GM23338 (cell line): ENCODE measurements around the gene MYL6. TPM values are rescaled to one million over a fixed set of nuclear protein-coding genes. Genes with fewer than 3 reads are reported as not detected.
"Not testable (repeated sequence)": the region's sequence is repeated elsewhere in the genome, so short reads cannot be mapped to it uniquely, and the experiment has no call there.

Source experiments
- ATAC-seq: fragments of 200-7000 bp; cut with Tn5 transposase; 3 replicates; pipeline ENCODE4 v1.9.1; 2020
- DNase-seq: peaks from one replicate; pipeline ENCODE4 v3.0.0-alpha.2; 2015; ENCODE audit warnings: low spot score
- H2AFZ ChIP-seq: fragments of 200-600 bp; sonication (generic); 2 replicates; pipeline ENCODE4 v1.8.0; 2016; ENCODE audit warnings: antibody characterized with exemption, mild to moderate bottlenecking, moderate library complexity
- H3F3A ChIP-seq: fragments of 200-600 bp; sonication (generic); replicated peaks from 2 replicates; pipeline ENCODE4 v1.8.0; 2017; ENCODE audit warnings: antibody characterized with exemption, mixed run types, low read depth
- H3K27ac ChIP-seq: fragments of 200-600 bp; sonication (generic); 2 replicates; pipeline ENCODE4 v1.6.1; 2016; ENCODE audit warnings: low read depth
- H3K27me3 ChIP-seq: fragments of 200-600 bp; sonication (generic); 2 replicates; pipeline ENCODE4 v1.8.0; 2016; ENCODE audit warnings: mild to moderate bottlenecking, mixed run types, moderate library complexity; ENCODE audit not compliant: insufficient read depth
- H3K36me3 ChIP-seq: fragments of 200-600 bp; sonication (generic); 2 replicates; pipeline ENCODE4 v1.8.0; 2016; ENCODE audit warnings: mild to moderate bottlenecking; ENCODE audit not compliant: insufficient read depth
- H3K4me1 ChIP-seq: fragments of 200-600 bp; sonication (generic); 2 replicates; pipeline ENCODE4 v1.8.0; 2016; ENCODE audit warnings: mild to moderate bottlenecking, moderate library complexity; ENCODE audit not compliant: insufficient read depth
- H3K4me2 ChIP-seq: fragments of 200-600 bp; sonication (generic); 2 replicates; pipeline ENCODE4 v1.7.1; 2017; ENCODE audit warnings: mixed run types
- H3K4me3 ChIP-seq: fragments of 200-600 bp; sonication (generic); 2 replicates; pipeline ENCODE4 v1.6.1; 2016; ENCODE audit warnings: mixed run types
- H3K79me2 ChIP-seq: fragments of 200-600 bp; sonication (generic); replicated peaks from 2 replicates; pipeline ENCODE4 v1.8.0; 2017; ENCODE audit warnings: mild to moderate bottlenecking; ENCODE audit not compliant: insufficient read depth
- H3K9me2 ChIP-seq: fragments of 200-600 bp; sonication (generic); 2 replicates; pipeline ENCODE4 v1.8.0; 2017; ENCODE audit not compliant: insufficient read depth
- H4K20me1 ChIP-seq: fragments of 200-600 bp; sonication (generic); replicated peaks from 2 replicates; pipeline ENCODE4 v1.8.0; 2017; ENCODE audit warnings: mild to moderate bottlenecking; ENCODE audit not compliant: insufficient read depth
- H3K27ac Mint-ChIP-seq: 2 replicates; pipeline ENCODE4 v1.8.0; 2020; ENCODE audit warnings: inconsistent platforms, mild to moderate bottlenecking, moderate library complexity, mixed read lengths
- H3K27me3 Mint-ChIP-seq: 3 replicates; pipeline ENCODE4 v1.8.0; 2022; ENCODE audit warnings: low read depth, mild to moderate bottlenecking, moderate library complexity, mixed read lengths, inconsistent platforms; ENCODE audit not compliant: insufficient read depth, poor library complexity
- H3K36me3 Mint-ChIP-seq: 3 replicates; pipeline ENCODE4 v1.8.0; 2021; ENCODE audit warnings: low read depth, mild to moderate bottlenecking, inconsistent platforms, moderate library complexity, mixed read lengths
- H3K4me1 Mint-ChIP-seq: 3 replicates; pipeline ENCODE4 v1.8.0; 2020; ENCODE audit warnings: mild to moderate bottlenecking, inconsistent platforms, mixed read lengths
- H3K4me3 Mint-ChIP-seq: 3 replicates; pipeline ENCODE4 v1.8.0; 2021; ENCODE audit warnings: moderate library complexity, mild to moderate bottlenecking, inconsistent platforms, mixed read lengths
- H3K9me3 Mint-ChIP-seq: 3 replicates; pipeline ENCODE4 v1.8.0; 2020; ENCODE audit warnings: moderate library complexity, mild to moderate bottlenecking, inconsistent platforms, mixed read lengths
- CREB1 ChIP-seq: fragments of 250-450 bp; sonication (Bioruptor Pico); IDR thresholded peaks from 2 replicates; pipeline ENCODE4 v1.5.0; 2020; ENCODE audit warnings: low read depth, mild to moderate bottlenecking, moderate library complexity
- CTCF ChIP-seq, 2 experiments: fragments of 200-600 bp in 1 of 2; sonication (generic) in 1 of 2; conservative IDR thresholded peaks; 2 replicates each; pipeline versions ENCODE4 v1.5.1 to v1.6.1; 2016 to 2017; ENCODE audit warnings: antibody characterized with exemption in 2 of 2, low read depth in 2 of 2, mild to moderate bottlenecking in 2 of 2, moderate library complexity in 1 of 2
- JUNB ChIP-seq: IDR thresholded peaks from one replicate; pipeline ENCODE4 v1.6.1; 2016; ENCODE audit warnings: antibody characterized with exemption; ENCODE audit not compliant: unreplicated experiment
- REST ChIP-seq: IDR thresholded peaks from one replicate; pipeline ENCODE4 v1.6.1; 2018; ENCODE audit warnings: antibody characterized with exemption; ENCODE audit not compliant: unreplicated experiment
- ZNF114 ChIP-seq: fragments of 250-450 bp; sonication (Bioruptor Pico); IDR thresholded peaks from 2 replicates; pipeline ENCODE4 v1.5.0; 2020; ENCODE audit warnings: mild to moderate bottlenecking, moderate library complexity
- polyA plus RNA-seq: library from polyadenylated mRNA; unstranded; fragments of >200 nt; fragmentation: Nextera tagmentation; extraction: Ambion mirVana; gene quantifications from 2 replicates; pipeline ENCODE4 v1.2.1, GENCODE V29; 2016
- total RNA-seq: library from RNA; depleted of rRNA; stranded (reverse); fragments of >200 nt; shearing (Covaris generic); gene quantifications from 2 replicates; pipeline ENCODE4 v1.2.3, GENCODE V29; 2014

MYL6 gene
- total and polyA plus RNA-seq, 2 experiments from 2014 or later: 1,092 to 1,545 TPM

GRCh38 chr12:56193025-56193578, 34.9 kb downstream of the MYL6 start:
- Histone ChIP-seq H3F3A (peaks cover 5% of the 10 kb centered on the region; the same call in 1 of the 2 replicates), H3K9me2 (0 out of 2 replicates have a peak, but pooled peaks cover 5% of the 10 kb centered on the region), H3K4me3 (no peak overlapping the region), H2AFZ (0 out of 2 replicates have a peak overlapping the region, but pooled peaks have one; percentile 3), H3K79me2 (peaks cover 8% of the 10 kb centered on the region), H3K27ac (no peak overlapping the region), H3K4me1 (peaks cover 4% of the 10 kb centered on the region), H3K27me3 (no peaks in the 10 kb centered on the region), H4K20me1 (no peaks in the 10 kb centered on the region; the same call in 1 of the 2 replicates), H3K36me3 (no peaks in the 10 kb centered on the region), H3K4me2 (no peak overlapping the region)
- Mint-ChIP-seq H3K9me3 (peaks cover 6% of the 10 kb centered on the region; the same call in 2 of the 3 replicates), H3K27ac (peak overlapping the region; percentile 7; the same call in 1 of the 2 replicates), H3K4me1 (peaks cover 27% of the 10 kb centered on the region), H3K36me3 (peaks cover 20% of the 10 kb centered on the region), H3K4me3 (peak overlapping the region; percentile 22; the same call in 1 of the 3 replicates), H3K27me3 (peaks cover 15% of the 10 kb centered on the region)
- DNase-seq: peak; percentile 96
- 0 out of 2 replicates have a peak, but pooled peaks have one; percentile 66 for TF ChIP-seq ZNF114
- TF ChIP-seq CREB1 (CRISPR knock-in tag): 0 out of 2 replicates have a peak, but pooled peaks have one; percentile 3
- no peak for TF ChIP-seq REST
- TF ChIP-seq JUNB: no peak
- TF ChIP-seq CTCF (conservative IDR thresholded peaks at IDR 0.05; ENCODE audit: low read depth in 2 of 2): peak; percentile 91 to 98
- no peak for ATAC-seq

GRCh38 chr12:56196818-56197550, 38.8 kb downstream of the MYL6 start:
- not testable (repeated sequence) for H4K20me1 ChIP-seq, ATAC-seq, H3K4me1 ChIP-seq, H3K27ac ChIP-seq, H3K27ac Mint-ChIP-seq, H3K9me2 ChIP-seq, H3K36me3 ChIP-seq, H3F3A ChIP-seq, H3K79me2 ChIP-seq, H3K9me3 Mint-ChIP-seq, H3K27me3 ChIP-seq, H3K4me3 ChIP-seq, H3K4me3 Mint-ChIP-seq, H2AFZ ChIP-seq
- Mint-ChIP-seq H3K27me3 (peaks cover 14% of the 10 kb centered on the region), H3K4me1 (peaks cover 29% of the 10 kb centered on the region), H3K36me3 (peaks cover 13% of the 10 kb centered on the region; the same call in 2 of the 3 replicates)
- peak; percentile 45 for DNase-seq
- H3K4me2 ChIP-seq: 0 out of 2 replicates have a peak overlapping the region, but pooled peaks have one; percentile 11
